ENCODE data around the gene NUDT16L1. TPM values are rescaled to one million over a fixed set of nuclear protein-coding genes. Genes with fewer than 3 reads are reported as not detected.
"Not testable (repeated sequence)": the region's sequence is repeated elsewhere in the genome, so short reads cannot be mapped to it uniquely, and the experiment has no call there.

Gene NUDT16L1
- total RNA-seq, 2 experiments from 2014 or later = 40.7 to 42.7 TPM

- Mint-ChIP-seq H3K4me3 (peak within 1 kb of the TSS; percentile 83), H3K4me1 (peaks cover 15% of the 10 kb centered on the region), H3K9me3 (no peaks in the 10 kb centered on the region), H3K36me3 (no peaks in the 10 kb centered on the region), H3K27ac (peak within 1 kb of the TSS; percentile 81), H3K27me3 (no peaks in the 10 kb centered on the region)
- ATAC-seq (ENCODE audit: low read depth) = peak; percentile 74
- POLR2A ChIA-PET = interaction anchor here (0.5 to 4.0 kb wide), 25 partner anchors 10 to 258 kb away, joined by 3 to 28 read pairs (median 5); partner anchors contain the start of genes HMOX2, NUDT16L1, ROGDI and ZNF500
- peak; percentile 90 for DNase-seq
Observed at GRCh38 chr16:4734063-4734729, 40.8 kb downstream of the NUDT16L1 start, which contains the start of the genes ANKS3 and DNAAF8. Gene ANKS3 (minus strand): TSS chr16:4734271. CDS start chr16:4730149, 4,122 bp downstream. Gene DNAAF8 (plus strand): TSS chr16:4734537. CDS start chr16:4736515, 1,978 bp downstream.

DNA sequence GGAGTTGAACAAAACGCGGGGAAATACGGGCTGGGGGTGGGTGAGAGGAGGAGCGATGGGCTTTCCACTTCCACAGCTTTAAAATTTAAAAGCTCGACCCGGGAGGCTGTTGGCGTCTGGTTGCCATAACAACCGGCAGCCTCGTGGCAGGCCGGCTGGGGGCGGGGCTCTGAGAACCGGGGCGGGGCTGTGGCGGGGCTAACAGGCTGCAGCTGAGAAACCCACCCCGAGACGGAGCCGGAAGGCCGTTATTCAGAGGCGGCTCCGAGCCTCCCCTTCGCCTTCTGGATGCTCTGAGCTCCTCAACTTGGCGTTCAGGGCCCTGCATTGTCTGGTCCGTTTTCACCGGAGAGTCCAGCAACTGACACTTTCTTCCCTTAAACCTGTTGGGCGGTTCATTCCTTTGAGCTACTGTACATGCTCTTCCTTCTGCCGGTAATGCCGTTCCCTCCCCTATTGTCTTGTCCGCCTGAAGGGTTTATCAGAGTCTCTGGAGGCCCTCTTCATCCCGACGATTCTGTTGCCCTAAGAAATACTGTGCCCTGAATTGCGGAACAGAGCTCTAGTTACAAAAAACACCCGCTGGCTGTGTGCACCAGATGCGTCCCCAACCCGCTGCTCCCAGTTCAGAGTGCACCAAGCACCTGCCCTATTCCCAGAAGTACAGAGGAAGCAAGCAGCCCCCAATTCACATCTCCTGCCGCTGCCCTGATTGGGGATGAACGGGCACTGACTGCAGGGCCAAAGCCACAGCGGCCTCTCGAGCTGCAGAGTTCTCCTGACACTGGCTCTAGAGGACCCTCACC lies 41.6 kb downstream of the NUDT16L1 start:
- peak; percentile 97 for DNase-seq
- peaks cover 15% of the 10 kb centered on the region for H3K4me1 Mint-ChIP-seq
- POLR2A ChIA-PET = interaction anchor here (0.5 to 4.0 kb wide), 24 partner anchors 9 to 258 kb away, joined by 3 to 28 read pairs (median 5); partner anchors contain the start of genes HMOX2, NUDT16L1, ROGDI and ZNF500
- peak overlapping the region; percentile 83 for H3K4me3 Mint-ChIP-seq
- peak overlapping the region; percentile 81 for H3K27ac Mint-ChIP-seq
- H3K36me3 Mint-ChIP-seq = no peaks in the 10 kb centered on the region
- ATAC-seq (ENCODE audit: low read depth) = peak; percentile 80
- H3K9me3 Mint-ChIP-seq = no peaks in the 10 kb centered on the region
- H3K27me3 Mint-ChIP-seq = no peaks in the 10 kb centered on the region

- DNase-seq = no peak
- Mint-ChIP-seq H3K4me3 (no peak overlapping the region), H3K4me1 (peaks cover 15% of the 10 kb centered on the region), H3K27me3 (no peaks in the 10 kb centered on the region), H3K27ac (no peak overlapping the region), H3K36me3 (no peaks in the 10 kb centered on the region), H3K9me3 (no peaks in the 10 kb centered on the region)
- no peak for ATAC-seq (ENCODE audit: low read depth)
- POLR2A ChIA-PET = interaction anchor here (0.5 to 4.0 kb wide), 2 partner anchors 11 to 177 kb away, joined by 4 to 28 read pairs; no protein-coding TSS in a partner anchor
Observed at GRCh38 chr16:4736546-4736945, 43.2 kb downstream of the NUDT16L1 start.

DNA sequence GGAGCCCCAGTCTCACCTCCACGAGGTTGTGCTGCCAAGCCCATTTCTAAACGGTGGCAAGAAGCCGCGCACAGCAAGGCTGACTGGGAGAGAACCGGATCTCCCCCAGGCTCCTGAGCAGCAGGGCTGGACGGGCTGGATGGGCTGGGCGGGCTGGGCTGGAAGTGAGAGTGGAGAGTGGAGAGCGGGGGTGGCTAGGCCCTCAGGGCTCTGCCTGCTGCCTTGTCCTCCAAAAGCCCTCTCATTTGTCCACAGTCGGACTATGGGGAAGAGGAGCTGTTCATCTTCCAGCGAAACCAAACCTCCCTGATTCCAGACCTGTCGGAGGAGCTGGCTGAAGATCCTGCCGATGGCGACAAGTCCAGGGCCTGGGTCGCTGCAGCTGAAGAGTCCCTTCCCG lies 44.2 kb downstream of the NUDT16L1 start:
- POLR2A ChIA-PET = no interaction called here
- Mint-ChIP-seq H3K9me3 (no peaks in the 10 kb centered on the region), H3K27me3 (peaks cover 4% of the 10 kb centered on the region), H3K27ac (no peak overlapping the region), H3K4me3 (no peak overlapping the region), H3K36me3 (no peaks in the 10 kb centered on the region), H3K4me1 (peaks cover 15% of the 10 kb centered on the region)
- ATAC-seq (ENCODE audit: low read depth) = no peak
- DNase-seq = no peak

- H3K27me3 Mint-ChIP-seq = not testable (repeated sequence)
Observed at GRCh38 chr16:4738370-4738769, 45.0 kb downstream of the NUDT16L1 start.

DNA sequence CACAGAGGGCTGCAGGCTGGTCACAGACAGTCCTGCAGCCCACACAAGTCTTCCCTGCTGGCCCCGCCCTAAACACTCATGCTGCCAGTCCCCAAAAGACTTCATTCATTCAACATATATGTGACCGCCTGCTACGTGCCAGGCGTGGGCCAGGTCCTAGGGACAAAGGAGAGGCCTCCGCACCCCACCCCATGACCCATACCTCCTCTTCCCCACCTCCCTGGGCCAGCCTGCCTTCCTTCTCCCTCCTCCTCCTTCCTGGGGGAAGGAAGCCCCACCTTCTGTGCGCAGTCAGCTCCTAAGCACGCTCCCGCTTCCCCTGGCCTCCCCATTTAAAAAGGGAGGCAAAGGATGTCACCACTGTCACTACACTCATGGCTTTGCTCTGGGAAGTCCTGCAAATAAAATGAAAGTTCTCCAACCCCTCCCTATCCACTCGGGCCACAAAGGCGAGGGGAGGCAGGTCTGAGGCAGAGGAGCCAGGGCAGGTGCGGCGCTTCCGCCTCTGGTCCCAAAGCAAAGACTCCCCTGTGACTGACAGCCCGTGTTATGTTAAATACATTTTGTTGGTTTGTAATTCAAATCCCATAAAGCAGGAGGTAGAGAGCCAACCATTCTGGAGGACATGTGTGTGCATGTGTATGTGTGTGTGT lies 50.0 kb downstream of the NUDT16L1 start:
- Mint-ChIP-seq H3K4me3 (peak overlapping the region; percentile 76), H3K27me3 (peaks cover 4% of the 10 kb centered on the region), H3K4me1 (peaks cover 19% of the 10 kb centered on the region), H3K9me3 (no peaks in the 10 kb centered on the region), H3K27ac (peak overlapping the region; percentile 85), H3K36me3 (no peaks in the 10 kb centered on the region)
- no peak for DNase-seq
- no peak for ATAC-seq (ENCODE audit: low read depth)
- POLR2A ChIA-PET = interaction anchor here (2.3 kb wide), 1 partner anchor 9 kb away, joined by 9 read pairs; the partner anchor contains the start of genes ANKS3 and DNAAF8

More at GRCh38 chr16:4738370-4738769, 45.0 kb downstream of the NUDT16L1 start:
- ATAC-seq (ENCODE audit: low read depth); DNase-seq; H3K9me3 Mint-ChIP-seq; H3K4me3 Mint-ChIP-seq; H3K36me3 Mint-ChIP-seq: not testable (repeated sequence)
- POLR2A ChIA-PET = interaction anchor here (1.2 kb wide), 1 partner anchor 9 kb away, joined by 4 read pairs; no protein-coding TSS in a partner anchor
- Mint-ChIP-seq H3K27ac (peak overlapping the region; percentile 54), H3K4me1 (peaks cover 13% of the 10 kb centered on the region)

- ATAC-seq (ENCODE audit: low read depth) = no peak
- no peak for DNase-seq
- peaks cover 4% of the 10 kb centered on the region for H3K27me3 Mint-ChIP-seq
- H3K4me1 Mint-ChIP-seq = peaks cover 23% of the 10 kb centered on the region
- no peak overlapping the region for H3K27ac Mint-ChIP-seq
- H3K9me3 Mint-ChIP-seq = no peaks in the 10 kb centered on the region
- no peaks in the 10 kb centered on the region for H3K36me3 Mint-ChIP-seq
- POLR2A ChIA-PET = interaction anchor here (2.3 kb wide), 1 partner anchor 10 kb away, joined by 9 read pairs; the partner anchor contains the start of genes ANKS3 and DNAAF8
- H3K4me3 Mint-ChIP-seq = no peak overlapping the region
Observed at GRCh38 chr16:4744555-4745273, 51.4 kb downstream of the NUDT16L1 start.

DNA sequence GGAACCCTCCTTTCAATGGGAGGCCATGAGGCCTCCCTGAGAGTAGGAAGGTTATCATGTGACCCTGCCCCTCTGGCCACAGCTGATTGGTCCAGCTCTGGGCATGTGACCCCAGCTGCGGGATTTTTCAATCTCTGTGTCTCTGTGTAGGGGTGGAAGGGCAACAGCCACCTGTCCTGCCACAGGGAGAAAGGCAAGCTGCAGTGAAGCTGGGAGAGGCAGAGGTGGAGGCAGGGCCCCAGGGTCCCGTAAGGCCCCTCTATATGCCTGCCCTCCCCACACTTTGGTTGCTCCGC lies 51.9 kb downstream of the NUDT16L1 start:
- no peaks in the 10 kb centered on the region for H3K9me3 Mint-ChIP-seq
- no peak overlapping the region for H3K4me3 Mint-ChIP-seq
- DNase-seq (no peak), ATAC-seq (ENCODE audit: low read depth) (no peak)
- peaks cover 4% of the 10 kb centered on the region for H3K27me3 Mint-ChIP-seq
- no peaks in the 10 kb centered on the region for H3K36me3 Mint-ChIP-seq
- peaks cover 23% of the 10 kb centered on the region for H3K4me1 Mint-ChIP-seq
- POLR2A ChIA-PET = interaction anchor here (2.3 kb wide), 1 partner anchor 11 kb away, joined by 9 read pairs; the partner anchor contains the start of genes ANKS3 and DNAAF8
- H3K27ac Mint-ChIP-seq = no peak overlapping the region

Small RNA genes lying within 50 kb of the gene (microRNA-seq; reads per million reads assigned to microRNA genes)
- not detected for gene MIR6769A

Other genes with a start within 250 kb of the NUDT16L1 start
- gene NMRAL1, start 218.9 kb upstream of the NUDT16L1 start, total RNA-seq = 10 to 100 TPM; 64.5 to 64.6 TPM
- 10 to 100 TPM; 84.5 to 86.9 TPM for gene HMOX2, start 217.2 kb upstream of the NUDT16L1 start, total RNA-seq
- gene CDIP1, start 154.8 kb upstream of the NUDT16L1 start, total RNA-seq = 10 to 100 TPM; 36.3 to 42.1 TPM
- gene C16orf96, start 137.2 kb upstream of the NUDT16L1 start, total RNA-seq = under 1 TPM; 0.08 to 0.17 TPM
- gene UBALD1, start 78.7 kb upstream of the NUDT16L1 start, total RNA-seq = 10 to 100 TPM; 21.3 to 23.7 TPM
- gene MGRN1, start 68.7 kb upstream of the NUDT16L1 start, total RNA-seq = 10 to 100 TPM; 84.4 to 91.7 TPM
- gene ANKS3, start 40.7 kb downstream of the NUDT16L1 start, total RNA-seq = 10 to 100 TPM; 20.4 to 20.5 TPM
- gene DNAAF8, start 41.0 kb downstream of the NUDT16L1 start, total RNA-seq = under 1 TPM in 1 of 2 experiments, not detected in 1; 0.23 TPM
- 10 to 100 TPM; 22.5 to 23.8 TPM for gene ZNF500, start 73.6 kb downstream of the NUDT16L1 start, total RNA-seq
- gene SEPTIN12, start 94.8 kb downstream of the NUDT16L1 start, total RNA-seq = not detected
- not detected for gene SMIM22, start 101.8 kb downstream of the NUDT16L1 start, total RNA-seq
- gene ROGDI, start 109.1 kb downstream of the NUDT16L1 start, total RNA-seq = 10 to 100 TPM in 1 of 2 experiments, 1 to 10 TPM in 1; 9.5 to 10.3 TPM
- gene GLYR1, start 153.7 kb downstream of the NUDT16L1 start, total RNA-seq = 10 to 100 TPM; 91.6 to 93.1 TPM
- gene UBN1, start 153.9 kb downstream of the NUDT16L1 start, total RNA-seq = 10 to 100 TPM; 39.6 to 43.4 TPM
- gene PPL, start 243.6 kb downstream of the NUDT16L1 start, total RNA-seq = not detected

All from activated naive CD8-positive, alpha-beta T cell treated with anti-CD3 and anti-CD28 coated beads, Interleukin-2, amount 10 ng/mL, durations not matched to agents 7 days and 5 days (primary cell).